Tibial artery (tissue), 4 donors: ENCODE measurements around the gene ADAMTSL1.

Source experiments
- DNase-seq, 2 donors: peaks; one replicate each; pipeline ENCODE4 v3.0.0-alpha.2; 2019
- H3K27ac ChIP-seq, 2 donors: fragments of 200-600 bp; sonication (generic) in 1 of 2; 1 replicate in 1 of 2; 2 replicates in 1 of 2; pipeline ENCODE4 v1.5.1; 2018 to 2019; ENCODE audit warnings: mild to moderate bottlenecking in 1 of 2
- H3K27me3 ChIP-seq, 2 donors: fragments of 200-600 bp; sonication (generic) in 1 of 2; one replicate each; pipeline versions ENCODE4 v1.5.1 to v1.6.0; 2016 to 2019
- H3K36me3 ChIP-seq, 3 donors: fragments of 200-600 bp; sonication (generic) in 2 of 3; one replicate each; pipeline ENCODE4 v1.5.1; 2016 to 2019; ENCODE audit warnings: mild to moderate bottlenecking in 2 of 3
- H3K4me1 ChIP-seq, 4 donors: fragments of 200-600 bp; sonication (generic) in 2 of 4; 1 replicate in 3 of 4; 2 replicates in 1 of 4; pipeline ENCODE4 v1.5.1; 2016 to 2019
- H3K4me3 ChIP-seq, 2 donors: fragments of 200-600 bp; sonication (generic) in 1 of 2; 1 replicate in 1 of 2; 2 replicates in 1 of 2; pipeline ENCODE4 v1.5.1; 2018 to 2019; ENCODE audit warnings: mild to moderate bottlenecking in 2 of 2
- H3K9me3 ChIP-seq, 3 donors: fragments of 200-600 bp; sonication (generic) in 1 of 3; one replicate each; pipeline ENCODE4 v1.5.1; 2016 to 2019
- intact Hi-C: fragments of 100-400 bp; cut with DNase I; formaldehyde crosslinking; loops from one replicate; pipeline ENCODE4 v1.15.0; 2023; ENCODE audit warnings: low total_unique reads
- TF ChIP-seq, protein P1 (sequence below), 2 experiments: fragments of 200-600 bp in 1 of 2; fragments of 450-650 bp in 1 of 2; IDR thresholded peaks; one replicate each; pipeline ENCODE4 v1.5.1; 2017 to 2019; ENCODE audit warnings: antibody characterized with exemption in 2 of 2, mild to moderate bottlenecking in 1 of 2, moderate library complexity in 1 of 2

Gene ADAMTSL1

DNA sequence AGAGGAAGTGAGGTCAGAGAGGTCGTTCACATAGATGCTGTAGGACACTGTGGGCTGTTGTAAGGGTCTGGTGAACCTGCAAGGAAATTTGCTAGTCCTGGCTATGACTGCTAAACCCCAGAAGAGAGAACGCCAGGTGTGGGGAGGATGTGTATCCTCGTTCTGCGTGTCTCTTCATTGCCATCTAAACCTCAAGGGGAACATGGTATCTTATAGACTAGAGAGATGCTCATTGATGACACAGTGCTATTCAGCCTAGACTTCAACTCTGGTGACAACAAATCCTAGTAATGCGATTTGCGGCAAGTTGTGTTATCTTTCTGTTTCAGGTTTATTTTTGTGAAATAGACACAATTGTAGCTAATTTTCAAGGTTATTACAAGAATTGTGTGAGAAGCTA lies 140.2 kb downstream of the ADAMTSL1 start:
- no peaks in the 10 kb centered on the region for H3K9me3 ChIP-seq
- intact Hi-C loops: no loop called here
- H3K36me3 ChIP-seq: no peaks in the 10 kb centered on the region
- no peak overlapping the region for H3K27ac ChIP-seq
- H3K4me3 ChIP-seq: no peak overlapping the region
- no peaks in the 10 kb centered on the region for H3K27me3 ChIP-seq
- TF ChIP-seq, protein P1, sequence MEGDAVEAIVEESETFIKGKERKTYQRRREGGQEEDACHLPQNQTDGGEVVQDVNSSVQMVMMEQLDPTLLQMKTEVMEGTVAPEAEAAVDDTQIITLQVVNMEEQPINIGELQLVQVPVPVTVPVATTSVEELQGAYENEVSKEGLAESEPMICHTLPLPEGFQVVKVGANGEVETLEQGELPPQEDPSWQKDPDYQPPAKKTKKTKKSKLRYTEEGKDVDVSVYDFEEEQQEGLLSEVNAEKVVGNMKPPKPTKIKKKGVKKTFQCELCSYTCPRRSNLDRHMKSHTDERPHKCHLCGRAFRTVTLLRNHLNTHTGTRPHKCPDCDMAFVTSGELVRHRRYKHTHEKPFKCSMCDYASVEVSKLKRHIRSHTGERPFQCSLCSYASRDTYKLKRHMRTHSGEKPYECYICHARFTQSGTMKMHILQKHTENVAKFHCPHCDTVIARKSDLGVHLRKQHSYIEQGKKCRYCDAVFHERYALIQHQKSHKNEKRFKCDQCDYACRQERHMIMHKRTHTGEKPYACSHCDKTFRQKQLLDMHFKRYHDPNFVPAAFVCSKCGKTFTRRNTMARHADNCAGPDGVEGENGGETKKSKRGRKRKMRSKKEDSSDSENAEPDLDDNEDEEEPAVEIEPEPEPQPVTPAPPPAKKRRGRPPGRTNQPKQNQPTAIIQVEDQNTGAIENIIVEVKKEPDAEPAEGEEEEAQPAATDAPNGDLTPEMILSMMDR (IDR thresholded peaks at IDR 0.05): no peak
- no peak for DNase-seq
- peaks cover 0 to 7% (median 0%) of the 10 kb centered on the region in 4 donors for H3K4me1 ChIP-seq

DNA sequence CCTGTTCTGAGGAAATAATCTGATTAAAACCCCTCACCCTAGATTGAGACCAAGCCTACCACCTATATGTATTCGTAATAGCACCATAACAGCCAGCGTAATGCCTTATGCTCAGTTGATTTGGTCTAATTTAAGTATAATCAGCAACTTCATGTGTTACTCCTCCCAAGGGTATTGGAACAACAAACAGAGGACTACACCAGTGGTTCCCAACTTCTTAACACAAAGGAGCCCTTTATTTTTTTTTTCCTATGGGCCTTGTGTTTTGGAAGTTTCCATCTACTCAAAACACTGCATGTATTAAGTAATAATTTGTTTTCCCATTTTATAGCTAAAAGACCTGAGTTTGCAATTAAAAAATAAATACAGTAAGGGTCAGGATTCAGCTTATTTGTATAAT lies 140.7 kb downstream of the ADAMTSL1 start:
- TF ChIP-seq, protein P1 (IDR thresholded peaks at IDR 0.05): no peak
- Histone ChIP-seq H3K4me3 (no peak overlapping the region), H3K27ac (no peak overlapping the region), H3K9me3 (no peaks in the 10 kb centered on the region), H3K27me3 (no peaks in the 10 kb centered on the region), H3K36me3 (no peaks in the 10 kb centered on the region), H3K4me1 (peaks cover 0 to 7% (median 0%) of the 10 kb centered on the region in 4 donors)
- DNase-seq: no peak
- intact Hi-C loops: no loop called here

DNA sequence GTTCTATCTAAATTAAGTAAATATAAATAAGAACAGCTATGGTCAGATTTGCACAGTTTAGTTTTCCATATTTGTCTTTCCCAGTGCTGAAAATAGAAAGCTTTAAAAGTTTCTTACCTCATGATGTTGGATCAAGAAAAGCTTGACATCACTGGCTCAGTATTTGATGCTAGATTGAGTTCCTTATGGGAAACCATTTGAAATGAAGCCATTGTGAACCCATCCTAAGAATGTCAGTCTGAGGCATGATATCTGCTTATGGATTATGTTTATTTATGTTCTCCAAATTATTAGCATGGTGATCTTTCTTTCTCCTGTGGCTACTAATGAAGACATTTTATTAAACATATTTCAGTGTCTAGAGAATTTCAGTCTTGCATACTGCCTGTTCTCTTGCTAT lies 143.0 kb downstream of the ADAMTSL1 start:
- H3K9me3 ChIP-seq: no peaks in the 10 kb centered on the region
- H3K27me3 ChIP-seq: no peaks in the 10 kb centered on the region
- intact Hi-C loops: no loop called here
- H3K4me3 ChIP-seq: no peak overlapping the region
- peaks cover 0 to 7% (median 0%) of the 10 kb centered on the region in 4 donors for H3K4me1 ChIP-seq
- DNase-seq: no peak
- TF ChIP-seq, protein P1 (IDR thresholded peaks at IDR 0.05): no peak
- H3K27ac ChIP-seq: no peak overlapping the region
- H3K36me3 ChIP-seq: no peaks in the 10 kb centered on the region

DNA sequence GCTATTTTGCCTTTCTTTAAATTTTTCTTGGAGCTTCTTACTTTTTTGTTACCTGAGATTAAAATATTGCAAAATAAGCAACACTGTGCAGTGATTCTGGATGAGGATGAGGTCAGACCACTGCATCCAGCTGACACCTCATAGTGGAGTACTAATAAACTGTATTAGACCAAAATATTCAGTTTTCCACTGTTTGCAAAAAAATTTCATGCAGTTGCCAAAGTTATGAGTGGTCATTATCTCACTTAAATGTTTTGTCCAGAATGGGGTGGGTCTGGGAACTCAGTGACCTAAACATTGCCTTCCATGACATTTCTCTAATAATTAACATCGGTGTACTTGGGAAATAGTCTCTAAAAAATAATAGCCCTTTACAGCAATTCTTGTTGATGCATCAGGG lies 143.8 kb downstream of the ADAMTSL1 start:
- TF ChIP-seq, protein P1 (IDR thresholded peaks at IDR 0.05): no peak
- intact Hi-C loops: no loop called here
- Histone ChIP-seq H3K4me3 (no peak overlapping the region), H3K36me3 (no peaks in the 10 kb centered on the region), H3K27ac (no peak overlapping the region), H3K27me3 (no peaks in the 10 kb centered on the region), H3K4me1 (peaks cover 0 to 7% (median 0%) of the 10 kb centered on the region in 4 donors), H3K9me3 (no peaks in the 10 kb centered on the region)
- DNase-seq: no peak

DNA sequence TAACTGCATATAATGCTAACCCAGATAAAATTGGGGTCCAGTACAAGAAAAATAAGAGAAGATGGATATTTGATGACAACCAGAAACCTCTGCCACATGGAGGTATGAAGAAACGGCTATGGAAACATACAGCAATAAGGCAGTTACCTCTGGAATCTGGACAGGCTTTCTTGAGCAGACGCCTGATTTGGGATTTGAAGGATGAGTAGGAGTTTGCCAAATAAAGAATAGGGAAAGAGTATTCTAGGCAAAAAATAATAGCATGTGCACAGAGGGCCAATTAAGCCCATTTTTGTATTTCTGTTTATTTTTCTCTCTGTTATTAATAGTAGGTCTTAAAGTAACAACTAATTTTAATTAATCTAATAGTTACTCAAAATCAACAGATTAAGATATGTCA lies 144.9 kb downstream of the ADAMTSL1 start:
- DNase-seq: no peak

More for the DNA sequence above, 144.9 kb downstream of the ADAMTSL1 start:
- H3K27ac ChIP-seq: no peak overlapping the region
- no peaks in the 10 kb centered on the region for H3K36me3 ChIP-seq
- no peaks in the 10 kb centered on the region for H3K27me3 ChIP-seq
- TF ChIP-seq, protein P1 (IDR thresholded peaks at IDR 0.05): no peak
- intact Hi-C loops: no loop called here
- no peaks in the 10 kb centered on the region for H3K9me3 ChIP-seq
- peaks cover 0 to 7% (median 0%) of the 10 kb centered on the region in 4 donors for H3K4me1 ChIP-seq
- no peak overlapping the region for H3K4me3 ChIP-seq
